ENCODE measurements around the gene SGSH.

DNA sequence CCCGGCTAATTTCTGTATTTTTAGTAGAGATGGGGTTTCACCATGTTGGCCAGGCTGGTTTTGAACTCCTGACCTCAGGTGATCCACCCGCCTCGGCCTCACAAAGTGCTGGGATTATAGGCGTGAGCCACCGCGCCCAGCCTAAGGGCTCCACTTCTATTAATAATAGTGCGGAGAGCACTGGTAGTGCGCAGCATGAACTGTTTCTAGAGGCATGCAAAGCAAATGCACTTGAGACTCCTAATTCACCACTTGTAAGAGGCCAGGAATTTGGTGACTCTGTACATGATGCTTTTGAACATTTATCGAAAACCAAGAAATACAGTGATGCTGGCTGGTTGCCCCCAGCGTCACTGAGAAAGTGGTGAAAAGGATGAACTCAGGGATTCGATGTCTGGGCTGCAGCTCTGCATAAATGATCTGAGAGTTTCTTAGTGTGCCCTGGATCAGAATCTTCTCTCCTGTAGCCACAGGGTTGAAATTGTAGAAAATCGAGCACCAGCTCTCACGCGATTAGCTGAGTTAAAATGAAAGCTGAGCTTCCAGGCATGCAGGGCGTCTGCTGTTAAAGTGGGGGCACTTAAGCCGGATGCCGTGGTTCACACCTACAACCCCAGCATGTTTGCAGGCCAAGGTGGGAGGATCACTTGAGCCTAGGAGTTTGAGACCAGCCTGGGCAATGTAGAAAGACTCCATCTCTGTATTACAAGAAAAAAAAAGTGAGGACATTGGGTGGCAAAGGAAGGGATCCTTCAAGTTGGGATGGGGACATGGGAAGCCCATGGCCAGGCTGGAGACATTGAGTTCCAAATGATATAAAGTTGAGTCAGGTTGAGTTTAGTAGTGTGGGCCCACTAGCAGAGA is 45.3 kb upstream of the SGSH start:
- TF ChIP-seq, protein P1, sequence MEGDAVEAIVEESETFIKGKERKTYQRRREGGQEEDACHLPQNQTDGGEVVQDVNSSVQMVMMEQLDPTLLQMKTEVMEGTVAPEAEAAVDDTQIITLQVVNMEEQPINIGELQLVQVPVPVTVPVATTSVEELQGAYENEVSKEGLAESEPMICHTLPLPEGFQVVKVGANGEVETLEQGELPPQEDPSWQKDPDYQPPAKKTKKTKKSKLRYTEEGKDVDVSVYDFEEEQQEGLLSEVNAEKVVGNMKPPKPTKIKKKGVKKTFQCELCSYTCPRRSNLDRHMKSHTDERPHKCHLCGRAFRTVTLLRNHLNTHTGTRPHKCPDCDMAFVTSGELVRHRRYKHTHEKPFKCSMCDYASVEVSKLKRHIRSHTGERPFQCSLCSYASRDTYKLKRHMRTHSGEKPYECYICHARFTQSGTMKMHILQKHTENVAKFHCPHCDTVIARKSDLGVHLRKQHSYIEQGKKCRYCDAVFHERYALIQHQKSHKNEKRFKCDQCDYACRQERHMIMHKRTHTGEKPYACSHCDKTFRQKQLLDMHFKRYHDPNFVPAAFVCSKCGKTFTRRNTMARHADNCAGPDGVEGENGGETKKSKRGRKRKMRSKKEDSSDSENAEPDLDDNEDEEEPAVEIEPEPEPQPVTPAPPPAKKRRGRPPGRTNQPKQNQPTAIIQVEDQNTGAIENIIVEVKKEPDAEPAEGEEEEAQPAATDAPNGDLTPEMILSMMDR (conservative IDR thresholded peaks at IDR 0.05 in 1 of 2, IDR thresholded peaks at IDR 0.05 in 1 of 2; ENCODE audit: extremely low read depth in 1 of 2, insufficient read depth in 1 of 2, low read depth in 1 of 2, low read length in 2 of 2): no peak
- no peak for TF ChIP-seq EZH2 (IDR thresholded peaks at IDR 0.05; ENCODE audit: borderline replicate concordance, low read length)

Measured in mammary epithelial cell (primary cell).